B cell (primary cell): ENCODE measurements around the gene NHEJ1. TPM values are rescaled to one million over a fixed set of nuclear protein-coding genes. Genes with fewer than 3 reads are reported as not detected.

ENCODE experiments used
- ATAC-seq: fragments of 200-7000 bp; cut with Tn5 transposase; one replicate; pipeline ENCODE4 v1.10.0; 2021; ENCODE audit warnings: low read depth, mild to moderate bottlenecking, moderate number of reproducible peaks, moderate library complexity
- CTCF ChIA-PET: fragments of 350-600 bp; sonication (Branson Sonifier 250); formaldehyde crosslinking; loops from one replicate; lab custom pipeline; 2021; ENCODE audit warnings: antibody characterized with exemption, inconsistent platforms; lab: Charles Lee
- POLR2A ChIA-PET: fragments of 350-600 bp; sonication (Branson Sonifier 250); formaldehyde crosslinking; loops from one replicate; lab custom pipeline; 2021; ENCODE audit warnings: antibody characterized with exemption; lab: Charles Lee
- DNase-seq: peaks from one replicate; pipeline ENCODE4 v3.0.0; 2013
- H2AFZ ChIP-seq: 2 replicates; pipeline ENCODE4 v1.6.1; 2012; ENCODE audit warnings: mild to moderate bottlenecking, low read depth, low read length; ENCODE audit not compliant: insufficient read depth, poor library complexity, severe bottlenecking
- H3K27ac ChIP-seq, 2 donors: 1 replicate in 1 of 2; 2 replicates in 1 of 2; pipeline ENCODE4 v1.5.1; 2012 to 2013; ENCODE audit warnings: low read length in 2 of 2, mild to moderate bottlenecking in 2 of 2, moderate library complexity in 1 of 2
- H3K27me3 ChIP-seq, 4 experiments: fragments of 200-600 bp in 1 of 4; sonication (generic) in 1 of 4; replicated peaks in 1 of 4; 1 replicate in 2 of 4; 2 replicates in 2 of 4; pipeline versions ENCODE4 v1.6.1 to v1.7.0; 2013 to 2016; ENCODE audit warnings: low read length in 3 of 4, mild to moderate bottlenecking in 2 of 4, mixed read lengths in 1 of 4, moderate library complexity in 1 of 4; ENCODE audit not compliant: insufficient read depth in 4 of 4, control insufficient read depth in 3 of 4; ENCODE audit errors: control extremely low read depth in 1 of 4
- H3K36me3 ChIP-seq, 2 experiments: replicated peaks in 1 of 2; 1 replicate in 1 of 2; 2 replicates in 1 of 2; pipeline versions ENCODE4 v1.6.1 to v1.7.1; 2013; ENCODE audit warnings: low read length in 1 of 2; ENCODE audit not compliant: insufficient read depth in 2 of 2, control insufficient read depth in 1 of 2; ENCODE audit errors: control extremely low read depth in 1 of 2, extremely low read depth in 1 of 2
- H3K4me1 ChIP-seq, 2 donors: fragments of 200-600 bp in 1 of 2; sonication (generic) in 1 of 2; 1 replicate in 1 of 2; 2 replicates in 1 of 2; pipeline versions ENCODE4 v1.5.1 to v1.6.1; 2013 to 2017; ENCODE audit warnings: low read length in 2 of 2; ENCODE audit not compliant: control insufficient read depth in 2 of 2, insufficient read depth in 2 of 2
- H3K4me2 ChIP-seq: replicated peaks from 2 replicates; pipeline ENCODE3; 2012; ENCODE audit warnings: mild to moderate bottlenecking, low read depth, low read length; ENCODE audit not compliant: poor library complexity, severe bottlenecking
- H3K4me3 ChIP-seq, 5 experiments: fragments of 200-600 bp in 1 of 5; sonication (generic) in 1 of 5; 1 replicate in 3 of 5; 2 replicates in 2 of 5; pipeline versions ENCODE4 v1.5.1 to v1.7.0; 2011 to 2016; ENCODE audit warnings: low read length in 4 of 5, mild to moderate bottlenecking in 4 of 5, low read depth in 2 of 5, control low read depth in 1 of 5, moderate library complexity in 1 of 5; ENCODE audit not compliant: insufficient read depth in 1 of 5; ENCODE audit errors: control extremely low read depth in 1 of 5, extremely low read depth in 1 of 5
- H3K79me2 ChIP-seq: fragments of 200-600 bp; sonication (generic); one replicate; pipeline ENCODE4 v1.6.0; 2016; ENCODE audit warnings: low read length; ENCODE audit not compliant: control insufficient read depth, insufficient read depth
- H3K9ac ChIP-seq: fragments of 200-600 bp; sonication (generic); 2 replicates; pipeline ENCODE4 v1.6.1; 2017; ENCODE audit warnings: mild to moderate bottlenecking, low read length, moderate library complexity
- H3K9me3 ChIP-seq, 3 donors: one replicate each; pipeline versions ENCODE4 v1.6.1 to v1.7.1; 2013; ENCODE audit warnings: low read length in 2 of 3; ENCODE audit not compliant: control insufficient read depth in 2 of 3, insufficient read depth in 1 of 3; ENCODE audit errors: control extremely low read depth in 1 of 3
- H4K20me1 ChIP-seq: 2 replicates; pipeline ENCODE4 v1.6.0; 2012; ENCODE audit warnings: mild to moderate bottlenecking, low read length; ENCODE audit not compliant: insufficient read depth, control insufficient read depth, poor library complexity, severe bottlenecking
- H3K27ac Mint-ChIP-seq: one replicate; pipeline ENCODE4 v1.8.0; 2021; ENCODE audit warnings: mixed read lengths
- H3K27me3 Mint-ChIP-seq: one replicate; pipeline ENCODE4 v1.8.0; 2021; ENCODE audit warnings: mixed read lengths
- H3K4me1 Mint-ChIP-seq: one replicate; pipeline ENCODE4 v1.8.0; 2021; ENCODE audit warnings: mixed read lengths
- H3K4me3 Mint-ChIP-seq: one replicate; pipeline ENCODE4 v1.8.0; 2021; ENCODE audit warnings: mixed read lengths
- H3K9me3 Mint-ChIP-seq: one replicate; pipeline ENCODE4 v1.8.0; 2022; ENCODE audit warnings: mixed read lengths; ENCODE audit not compliant: insufficient read depth
- EZH2 ChIP-seq: IDR thresholded peaks from 2 replicates; pipeline ENCODE4 v1.6.1; 2012; ENCODE audit warnings: borderline replicate concordance, low read depth, mild to moderate bottlenecking, moderate library complexity, low read length; ENCODE audit not compliant: insufficient read depth, poor library complexity, severe bottlenecking
- WGBS: methylation state at CpG from one replicate; pipeline ENCODE4 v1.1.5; 2013; ENCODE audit warnings: missing lambda C conversion rate; ENCODE audit not compliant: insufficient coverage; 5-methylcytosine and 5-hydroxymethylcytosine counted together
- intact Hi-C: fragments of 100-400 bp; cut with micrococcal nuclease; formaldehyde crosslinking; loops from one replicate; pipeline ENCODE4 v1.10.0; 2022
- polyA plus RNA-seq: library from polyadenylated mRNA; depleted of rRNA; stranded (reverse); fragments of >200 nt; gene quantifications from 2 replicates; pipeline ENCODE4 v1.2.3, GENCODE V29; 2012
- total RNA-seq, 2 donors: library from RNA; stranded (reverse); fragments of 120-200 nt in 1 of 2; gene quantifications; 1 replicate in 1 of 2; 2 replicates in 1 of 2; pipeline versions ENCODE4 v1.2.3 to v1.2.4, GENCODE V29; 2013 to 2022
- TF ChIP-seq, protein P1 (sequence below): fragments of 200-600 bp; IDR thresholded peaks from one replicate; pipeline ENCODE4 v1.8.0; 2022; ENCODE audit warnings: antibody characterized with exemption, mild to moderate bottlenecking

Gene NHEJ1
- total and polyA plus RNA-seq, 2 donors (not counting 1 experiment from before 2014, with no cell fraction given) = 14.9 to 25.0 TPM

DNA sequence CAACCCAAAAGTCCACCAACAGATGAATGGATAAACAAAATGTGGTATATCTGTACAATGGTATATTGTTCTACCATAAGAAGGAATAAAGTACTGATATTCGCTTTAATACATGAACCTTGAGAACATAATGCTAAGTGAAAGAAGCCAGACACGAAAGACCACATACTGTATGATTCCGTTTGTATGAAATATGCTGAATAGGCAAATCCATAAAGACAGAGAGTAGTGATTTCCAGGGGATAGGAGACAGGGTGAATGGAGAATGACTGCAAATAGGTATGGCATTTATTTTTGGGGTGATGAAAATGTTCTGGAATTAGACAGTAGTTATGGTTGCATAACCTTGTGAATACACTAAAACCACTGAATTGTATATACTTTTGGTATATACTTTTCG lies 71.3 kb downstream of the NHEJ1 start:
- no peaks in the 10 kb centered on the region for H3K4me1 ChIP-seq
- CTCF ChIA-PET = no interaction called here
- H3K4me1 Mint-ChIP-seq = peaks cover 2% of the 10 kb centered on the region
- H3K9ac ChIP-seq = no peak overlapping the region
- H3K27me3 Mint-ChIP-seq = no peaks in the 10 kb centered on the region
- H3K79me2 ChIP-seq = no peaks in the 10 kb centered on the region
- no peak for DNase-seq
- no peak overlapping the region for H3K4me3 ChIP-seq
- H2AFZ ChIP-seq = no peak overlapping the region
- POLR2A ChIA-PET = no interaction called here
- no peaks in the 10 kb centered on the region for H3K36me3 ChIP-seq
- intact Hi-C loops = no loop called here
- H3K27ac ChIP-seq = no peak overlapping the region
- 100% methylated on average over 2 of the region's 4 CpGs for WGBS
- no peaks in the 10 kb centered on the region for H3K9me3 Mint-ChIP-seq
- H3K9me3 ChIP-seq = no peaks in the 10 kb centered on the region
- no peak for ATAC-seq
- no peak overlapping the region for H3K4me3 Mint-ChIP-seq
- no peak overlapping the region for H3K27ac Mint-ChIP-seq
- no peak overlapping the region for H3K4me2 ChIP-seq
- no peak for TF ChIP-seq EZH2
- TF ChIP-seq, protein P1, sequence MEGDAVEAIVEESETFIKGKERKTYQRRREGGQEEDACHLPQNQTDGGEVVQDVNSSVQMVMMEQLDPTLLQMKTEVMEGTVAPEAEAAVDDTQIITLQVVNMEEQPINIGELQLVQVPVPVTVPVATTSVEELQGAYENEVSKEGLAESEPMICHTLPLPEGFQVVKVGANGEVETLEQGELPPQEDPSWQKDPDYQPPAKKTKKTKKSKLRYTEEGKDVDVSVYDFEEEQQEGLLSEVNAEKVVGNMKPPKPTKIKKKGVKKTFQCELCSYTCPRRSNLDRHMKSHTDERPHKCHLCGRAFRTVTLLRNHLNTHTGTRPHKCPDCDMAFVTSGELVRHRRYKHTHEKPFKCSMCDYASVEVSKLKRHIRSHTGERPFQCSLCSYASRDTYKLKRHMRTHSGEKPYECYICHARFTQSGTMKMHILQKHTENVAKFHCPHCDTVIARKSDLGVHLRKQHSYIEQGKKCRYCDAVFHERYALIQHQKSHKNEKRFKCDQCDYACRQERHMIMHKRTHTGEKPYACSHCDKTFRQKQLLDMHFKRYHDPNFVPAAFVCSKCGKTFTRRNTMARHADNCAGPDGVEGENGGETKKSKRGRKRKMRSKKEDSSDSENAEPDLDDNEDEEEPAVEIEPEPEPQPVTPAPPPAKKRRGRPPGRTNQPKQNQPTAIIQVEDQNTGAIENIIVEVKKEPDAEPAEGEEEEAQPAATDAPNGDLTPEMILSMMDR = no peak
- peaks cover 18% of the 10 kb centered on the region for H4K20me1 ChIP-seq
- no peaks in the 10 kb centered on the region for H3K27me3 ChIP-seq

DNA sequence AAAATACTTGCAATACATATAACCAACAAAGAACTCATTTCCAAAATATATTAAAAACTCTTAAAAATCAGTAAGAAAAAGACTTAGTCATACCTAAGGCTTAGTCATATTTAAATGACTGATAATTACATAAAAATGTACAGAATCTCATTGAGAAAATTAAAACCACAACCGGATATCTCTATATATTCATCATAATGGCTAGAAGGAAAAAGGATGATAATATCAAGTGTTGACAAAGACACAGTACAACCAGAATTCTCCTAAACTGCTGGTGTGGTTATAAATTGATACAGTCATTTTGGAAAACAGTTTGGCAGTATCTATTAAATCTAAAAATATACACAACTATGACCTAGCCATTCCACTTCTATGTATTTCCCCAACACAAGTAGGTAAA lies 72.8 kb downstream of the NHEJ1 start:
- CTCF ChIA-PET = interaction anchor here (2.1 kb wide), 1 partner anchor 29 kb away, joined by 6 read pairs; no protein-coding TSS in a partner anchor
- POLR2A ChIA-PET = no interaction called here
- H3K4me3 Mint-ChIP-seq = no peak overlapping the region
- Histone ChIP-seq H3K9ac (no peak overlapping the region), H3K4me1 (no peaks in the 10 kb centered on the region), H4K20me1 (peaks cover 18% of the 10 kb centered on the region), H3K36me3 (no peaks in the 10 kb centered on the region), H3K4me2 (no peak overlapping the region), H3K27ac (no peak overlapping the region), H3K79me2 (no peaks in the 10 kb centered on the region), H2AFZ (no peak overlapping the region), H3K9me3 (no peaks in the 10 kb centered on the region), H3K27me3 (no peaks in the 10 kb centered on the region), H3K4me3 (no peak overlapping the region)
- peaks cover 2% of the 10 kb centered on the region for H3K4me1 Mint-ChIP-seq
- no peaks in the 10 kb centered on the region for H3K9me3 Mint-ChIP-seq
- H3K27ac Mint-ChIP-seq = no peak overlapping the region
- intact Hi-C loops = no loop called here
- no peak for ATAC-seq
- DNase-seq = no peak
- TF ChIP-seq, protein P1 = no peak
- no peak for TF ChIP-seq EZH2
- H3K27me3 Mint-ChIP-seq = no peaks in the 10 kb centered on the region
- WGBS = no CpG with 5 or more reads among the region's 1 CpG
